IPS DF 19.7 (cell line): ENCODE measurements around the gene CCNK.

Source experiments
- DNase-seq: peaks from one replicate; pipeline ENCODE4 v3.0.0-alpha.2; 2013; ENCODE audit warnings: low read depth, low spot score

Gene CCNK

GRCh38 chr14:99480917-99481744, at the start of gene CCNK:
TSS of gene CCNK (plus strand) at chr14:99481409. CDS start at chr14:99492678, 11,269 bp downstream.
- DNase-seq, result peak; percentile 97

GRCh38 chr14:99431986-99432385, 49.2 kb upstream of the CCNK start:
- DNase-seq, result no peak

- DNase-seq, result no peak
These were observed 48.7 kb upstream of the CCNK start for GRCh38 chr14:99432485-99432884.

- DNase-seq, result no peak
These were observed 45.9 kb upstream of the CCNK start for GRCh38 chr14:99435327-99435726.

- DNase-seq, result no peak
These were observed 44.7 kb upstream of the CCNK start for GRCh38 chr14:99436247-99437180.

GRCh38 chr14:99437706-99438105, 43.5 kb upstream of the CCNK start:
- no peak for DNase-seq

GRCh38 chr14:99440278-99440677, 40.9 kb upstream of the CCNK start:
- DNase-seq, result no peak

GRCh38 chr14:99441157-99441870, 39.9 kb upstream of the CCNK start:
- no peak for DNase-seq

- DNase-seq, result no peak
These were observed 39.3 kb upstream of the CCNK start for GRCh38 chr14:99441918-99442317.

- no peak for DNase-seq
These were observed 35.3 kb upstream of the CCNK start for GRCh38 chr14:99445931-99446330.

- DNase-seq, result no peak
These were observed 33.5 kb upstream of the CCNK start for GRCh38 chr14:99447739-99448138.

GRCh38 chr14:99450266-99450665, 30.9 kb upstream of the CCNK start:
- no peak for DNase-seq

GRCh38 chr14:99451234-99451633, 30.0 kb upstream of the CCNK start:
- no peak for DNase-seq

GRCh38 chr14:99452968-99453367, 28.2 kb upstream of the CCNK start:
- DNase-seq, result no peak

GRCh38 chr14:99454246-99454645, 27.0 kb upstream of the CCNK start:
- no peak for DNase-seq

GRCh38 chr14:99459481-99460100, 21.6 kb upstream of the CCNK start:
- DNase-seq, result no peak

- peak; percentile 33 for DNase-seq
These were observed 20.4 kb upstream of the CCNK start for GRCh38 chr14:99460793-99461192.

GRCh38 chr14:99461411-99462085, 19.7 kb upstream of the CCNK start:
- no peak for DNase-seq

GRCh38 chr14:99462210-99462609, 19.0 kb upstream of the CCNK start:
- DNase-seq, result no peak

- no peak for DNase-seq
These were observed 17.2 kb upstream of the CCNK start for GRCh38 chr14:99463974-99464373.

- no peak for DNase-seq
These were observed 15.9 kb upstream of the CCNK start for GRCh38 chr14:99465288-99465687.
